Kidney epithelial cell (primary cell): Measurements from ENCODE around the gene THAP7. TPM values are rescaled to one million over a fixed set of nuclear protein-coding genes. Genes with fewer than 3 reads are reported as not detected.

Experiments used
- DNase-seq: peaks from one replicate; pipeline ENCODE4 v3.0.0-alpha.2; 2010; ENCODE audit warnings: low read depth
- H3K27me3 ChIP-seq: 2 replicates; pipeline ENCODE4 v1.6.0; 2011; ENCODE audit warnings: low read length; ENCODE audit not compliant: control insufficient read depth, insufficient read depth
- H3K36me3 ChIP-seq: 2 replicates; pipeline ENCODE4 v1.5.1; 2011; ENCODE audit warnings: low read length; ENCODE audit not compliant: control insufficient read depth, insufficient read depth
- H3K4me3 ChIP-seq: 2 replicates; pipeline ENCODE4 v1.5.1; 2011; ENCODE audit warnings: low read depth, mild to moderate bottlenecking, control low read depth, low read length
- total RNA-seq: library from RNA; depleted of rRNA; stranded (reverse); fragments of >200 nt; gene quantifications from 2 replicates; pipeline ENCODE4 v1.2.3, GENCODE V29; 2015
- TF ChIP-seq, protein P1 (sequence below): IDR thresholded peaks from 2 replicates; pipeline ENCODE4 v1.5.1; 2011; ENCODE audit warnings: mild to moderate bottlenecking, moderate library complexity, low read length, control low read depth, inconsistent platforms; ENCODE audit not compliant: insufficient read depth, poor library complexity, severe bottlenecking

The THAP7 gene
- total RNA-seq, 1 donor from 2014 or later = 37.9 TPM

DNA sequence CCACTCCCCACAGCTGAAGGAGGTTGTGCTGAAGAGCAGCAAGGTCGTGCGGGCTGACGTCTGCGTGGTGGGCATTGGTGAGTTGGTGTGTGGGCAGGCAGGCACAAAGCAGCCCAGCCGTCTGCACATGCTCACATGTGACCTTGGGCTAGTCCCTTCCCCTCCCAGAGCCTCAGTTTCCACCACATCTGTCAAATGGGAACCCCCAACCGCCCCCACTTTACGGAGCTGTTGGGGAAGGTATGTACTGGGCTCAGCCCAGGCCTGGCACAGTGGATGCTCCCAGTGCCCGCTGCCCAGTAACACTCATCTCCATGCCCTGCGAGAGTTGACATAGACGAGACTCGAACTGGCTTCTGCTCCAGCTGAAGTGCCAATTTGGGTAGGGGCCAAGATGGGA lies 24.9 kb downstream of the THAP7 start:
- Histone ChIP-seq H3K4me3 (no peak overlapping the region), H3K36me3 (no peaks in the 10 kb centered on the region), H3K27me3 (peaks cover 3% of the 10 kb centered on the region)
- DNase-seq = no peak
- TF ChIP-seq, protein P1, sequence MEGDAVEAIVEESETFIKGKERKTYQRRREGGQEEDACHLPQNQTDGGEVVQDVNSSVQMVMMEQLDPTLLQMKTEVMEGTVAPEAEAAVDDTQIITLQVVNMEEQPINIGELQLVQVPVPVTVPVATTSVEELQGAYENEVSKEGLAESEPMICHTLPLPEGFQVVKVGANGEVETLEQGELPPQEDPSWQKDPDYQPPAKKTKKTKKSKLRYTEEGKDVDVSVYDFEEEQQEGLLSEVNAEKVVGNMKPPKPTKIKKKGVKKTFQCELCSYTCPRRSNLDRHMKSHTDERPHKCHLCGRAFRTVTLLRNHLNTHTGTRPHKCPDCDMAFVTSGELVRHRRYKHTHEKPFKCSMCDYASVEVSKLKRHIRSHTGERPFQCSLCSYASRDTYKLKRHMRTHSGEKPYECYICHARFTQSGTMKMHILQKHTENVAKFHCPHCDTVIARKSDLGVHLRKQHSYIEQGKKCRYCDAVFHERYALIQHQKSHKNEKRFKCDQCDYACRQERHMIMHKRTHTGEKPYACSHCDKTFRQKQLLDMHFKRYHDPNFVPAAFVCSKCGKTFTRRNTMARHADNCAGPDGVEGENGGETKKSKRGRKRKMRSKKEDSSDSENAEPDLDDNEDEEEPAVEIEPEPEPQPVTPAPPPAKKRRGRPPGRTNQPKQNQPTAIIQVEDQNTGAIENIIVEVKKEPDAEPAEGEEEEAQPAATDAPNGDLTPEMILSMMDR = no peak

DNA sequence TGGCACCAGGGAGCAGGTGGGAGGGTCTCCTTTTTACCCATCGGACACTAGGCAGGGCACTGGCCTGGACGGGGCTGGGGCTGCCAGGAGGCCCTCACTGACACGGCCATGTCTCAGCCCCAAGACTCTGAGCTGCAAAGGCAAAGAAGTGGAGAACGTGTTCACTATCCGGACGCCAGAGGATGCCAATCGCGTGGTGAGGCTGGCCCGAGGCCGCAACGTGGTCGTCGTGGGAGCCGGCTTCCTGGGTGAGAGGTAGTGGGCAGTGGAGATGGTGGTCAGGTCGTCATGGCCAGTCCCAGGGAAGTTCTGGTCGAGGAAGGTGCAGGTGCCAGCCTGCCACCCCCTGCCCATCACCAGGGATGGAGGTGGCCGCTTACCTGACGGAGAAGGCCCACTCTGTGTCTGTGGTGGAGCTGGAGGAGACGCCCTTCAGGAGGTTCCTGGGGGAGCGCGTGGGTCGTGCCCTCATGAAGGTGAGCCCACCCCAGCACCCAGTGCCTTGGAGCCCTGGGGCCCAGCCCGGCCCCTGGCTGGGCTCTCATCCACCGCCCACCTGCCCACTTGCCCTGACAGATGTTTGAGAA lies 25.5 kb downstream of the THAP7 start:
- TF ChIP-seq, protein P1 = no peak
- H3K36me3 ChIP-seq = no peaks in the 10 kb centered on the region
- peaks cover 3% of the 10 kb centered on the region for H3K27me3 ChIP-seq
- no peak for DNase-seq
- no peak overlapping the region for H3K4me3 ChIP-seq

DNA sequence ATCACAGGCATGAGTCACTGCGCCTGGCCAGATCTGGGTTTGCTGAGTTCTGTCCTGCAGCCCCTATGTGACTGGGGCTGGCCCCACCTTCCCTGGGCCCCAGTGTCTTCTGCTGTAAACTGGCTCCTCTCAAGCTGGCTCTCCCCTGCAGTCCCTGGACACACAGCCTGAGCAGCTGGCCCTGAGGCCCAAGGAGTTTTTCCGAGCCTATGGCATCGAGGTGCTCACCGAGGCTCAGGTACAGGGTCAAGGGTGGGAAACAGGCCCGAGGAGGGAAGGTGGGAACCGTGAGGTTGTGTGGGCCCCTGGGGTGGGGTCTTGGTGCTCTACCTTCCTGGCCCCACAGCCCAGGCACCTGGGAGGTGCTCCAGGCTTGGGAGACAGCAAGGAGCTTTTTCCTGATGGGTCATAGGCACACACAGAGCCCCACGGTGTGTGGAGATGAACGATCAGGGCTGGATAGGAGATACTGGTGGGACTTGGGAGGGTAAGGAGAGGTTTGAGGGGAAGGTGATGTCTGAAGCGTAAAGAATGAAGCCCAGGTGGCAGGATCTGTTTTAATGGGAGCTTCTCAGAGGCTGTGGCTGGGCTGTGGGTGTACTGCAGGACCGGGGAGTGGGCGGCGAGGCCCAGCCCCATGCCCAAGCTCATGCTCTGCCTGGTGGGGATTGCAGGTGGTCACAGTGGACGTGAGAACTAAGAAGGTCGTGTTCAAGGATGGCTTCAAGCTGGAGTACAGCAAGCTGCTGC lies 26.2 kb downstream of the THAP7 start:
- TF ChIP-seq, protein P1 = no peak
- no peak for DNase-seq
- Histone ChIP-seq H3K36me3 (no peaks in the 10 kb centered on the region), H3K27me3 (peaks cover 3% of the 10 kb centered on the region), H3K4me3 (no peak overlapping the region)

DNA sequence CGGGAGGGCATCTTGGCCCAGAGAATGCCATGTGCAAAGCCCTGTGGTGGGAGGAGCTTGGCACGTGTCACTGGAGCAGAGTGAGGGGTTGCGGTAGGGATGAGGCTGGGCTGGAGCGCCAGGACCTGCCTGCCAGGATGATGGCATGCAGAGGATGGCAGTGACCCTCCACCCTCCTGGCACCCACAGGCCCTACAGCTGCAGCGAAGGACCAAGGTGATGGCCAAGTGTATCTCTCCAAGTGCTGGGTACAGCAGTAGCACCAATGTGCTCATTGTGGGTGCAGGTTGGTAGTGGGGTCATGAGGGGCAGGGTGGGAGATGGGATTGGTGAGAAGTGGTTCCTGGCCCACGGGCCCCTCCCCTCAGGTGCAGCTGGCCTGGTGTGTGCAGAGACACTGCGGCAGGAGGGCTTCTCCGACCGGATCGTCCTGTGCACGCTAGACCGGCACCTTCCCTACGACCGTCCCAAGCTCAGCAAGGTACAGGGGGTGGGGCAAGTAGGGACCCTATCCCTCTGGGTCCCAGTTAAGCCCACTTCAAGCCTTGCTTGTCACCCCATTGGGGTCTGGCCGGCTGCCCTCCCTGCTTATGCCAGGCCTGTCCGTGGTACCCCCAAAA lies 27.5 kb downstream of the THAP7 start:
- Histone ChIP-seq H3K36me3 (no peaks in the 10 kb centered on the region), H3K4me3 (no peak overlapping the region), H3K27me3 (peaks cover 3% of the 10 kb centered on the region)
- TF ChIP-seq, protein P1 = no peak
- DNase-seq = no peak

DNA sequence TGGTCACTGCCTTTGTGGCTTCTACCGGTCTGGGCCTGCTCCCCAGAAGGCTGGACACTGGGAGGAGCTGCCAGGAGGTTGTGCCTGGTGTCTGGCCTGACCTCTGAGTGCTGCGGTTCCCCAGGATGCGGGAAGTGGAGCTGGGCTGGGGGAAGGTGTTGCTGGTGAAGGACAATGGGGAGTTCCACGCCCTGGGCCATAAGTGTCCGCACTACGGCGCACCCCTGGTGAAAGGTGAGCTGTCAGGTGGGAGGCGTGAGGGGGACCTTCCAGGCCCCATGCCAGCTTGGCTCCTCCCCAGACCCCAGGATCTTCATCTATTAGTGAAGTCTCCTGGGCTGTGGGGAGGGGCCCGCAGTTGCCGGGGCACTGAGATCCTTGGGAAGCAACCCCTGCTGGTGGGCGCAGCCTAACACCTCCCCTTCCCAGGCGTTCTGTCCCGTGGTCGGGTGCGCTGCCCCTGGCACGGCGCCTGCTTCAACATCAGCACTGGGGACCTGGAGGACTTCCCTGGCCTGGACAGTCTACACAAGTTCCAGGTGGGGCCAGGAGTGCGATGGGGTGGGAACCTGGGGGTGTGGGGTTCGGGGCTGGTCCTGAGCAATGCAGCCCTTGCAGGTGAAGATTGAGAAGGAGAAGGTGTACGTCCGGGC lies 28.2 kb downstream of the THAP7 start:
- no peak for DNase-seq
- no peaks in the 10 kb centered on the region for H3K36me3 ChIP-seq
- H3K4me3 ChIP-seq = no peak overlapping the region
- TF ChIP-seq, protein P1 = no peak
- H3K27me3 ChIP-seq = peaks cover 3% of the 10 kb centered on the region
